Smooth muscle cell (in vitro differentiated cells): Measurements from ENCODE around the gene ACAN. TPM values are rescaled to one million over a fixed set of nuclear protein-coding genes. Genes with fewer than 3 reads are reported as not detected.

Experiments
- DNase-seq: peaks from one replicate; lab custom pipeline; 2025; ENCODE audit not compliant: unreplicated experiment; lab: John Stamatoyannopoulos, UW
- H2AFZ ChIP-seq: fragments of 200-600 bp; sonication (generic); 2 replicates; pipeline ENCODE4 v1.6.0; 2016; ENCODE audit warnings: antibody characterized with exemption, low read depth, mild to moderate bottlenecking
- H3F3A ChIP-seq: fragments of 200-600 bp; sonication (generic); 2 replicates; pipeline ENCODE4 v1.6.0; 2017; ENCODE audit warnings: antibody characterized with exemption, low read depth
- H3K27ac ChIP-seq: fragments of 200-600 bp; sonication (generic); 2 replicates; pipeline ENCODE4 v1.5.1; 2016; ENCODE audit warnings: low read depth, mild to moderate bottlenecking
- H3K27me3 ChIP-seq: fragments of 200-600 bp; sonication (generic); 2 replicates; pipeline ENCODE4 v1.6.1; 2016; ENCODE audit warnings: low read depth, mild to moderate bottlenecking
- H3K36me3 ChIP-seq: fragments of 200-600 bp; sonication (generic); 2 replicates; pipeline ENCODE4 v1.5.1; 2016; ENCODE audit warnings: low read depth
- H3K4me1 ChIP-seq: fragments of 200-600 bp; sonication (generic); 2 replicates; pipeline ENCODE4 v1.5.1; 2016; ENCODE audit warnings: low read depth
- H3K4me2 ChIP-seq: fragments of 200-600 bp; sonication (generic); 2 replicates; pipeline ENCODE4 v1.6.0; 2016; ENCODE audit warnings: mild to moderate bottlenecking
- H3K4me3 ChIP-seq: fragments of 200-600 bp; sonication (generic); 2 replicates; pipeline ENCODE4 v1.5.1; 2016; ENCODE audit warnings: mild to moderate bottlenecking
- H3K79me2 ChIP-seq: fragments of 200-600 bp; sonication (generic); 2 replicates; pipeline ENCODE4 v1.6.0; 2016; ENCODE audit warnings: low read depth, mild to moderate bottlenecking
- H3K9ac ChIP-seq: fragments of 200-600 bp; sonication (generic); 2 replicates; pipeline ENCODE4 v1.6.0; 2016; ENCODE audit warnings: low read depth
- H3K9me3 ChIP-seq: fragments of 200-600 bp; sonication (generic); replicated peaks from 2 replicates; pipeline ENCODE4 v1.5.1; 2016; ENCODE audit warnings: low read depth
- H4K20me1 ChIP-seq: fragments of 200-600 bp; sonication (generic); 2 replicates; pipeline ENCODE4 v1.6.0; 2016; ENCODE audit warnings: low read depth
- CTCF ChIP-seq: fragments of 200-600 bp; sonication (generic); IDR thresholded peaks from 2 replicates; pipeline ENCODE4 v1.5.1; 2017; ENCODE audit warnings: borderline replicate concordance, mild to moderate bottlenecking, antibody characterized with exemption; ENCODE audit not compliant: insufficient read depth, poor library complexity, severe bottlenecking
- WGBS: methylation state at CpG from one replicate; pipeline ENCODE4 v1.1.7; 2016; ENCODE audit warnings: low lambda C conversion rate; 5-methylcytosine and 5-hydroxymethylcytosine counted together
- polyA plus RNA-seq: library from polyadenylated mRNA; unstranded; fragments of >200 nt; fragmentation: Nextera tagmentation; extraction: Ambion mirVana; gene quantifications from 2 replicates; pipeline ENCODE4 v1.2.1, GENCODE V29; 2016
- total RNA-seq: library from RNA; depleted of rRNA; stranded (reverse); fragments of >200 nt; gene quantifications from 2 replicates; pipeline ENCODE4 v1.2.3, GENCODE V29; 2014

ACAN gene
- total and polyA plus RNA-seq, 2 experiments from 2014 or later = not detected

- H3K4me2 ChIP-seq = no peak overlapping the region
- H3K9ac ChIP-seq = no peak overlapping the region
- H3K27me3 ChIP-seq = no peaks in the 10 kb centered on the region
- no peaks in the 10 kb centered on the region for H3K79me2 ChIP-seq
- H3F3A ChIP-seq = no peaks in the 10 kb centered on the region
- H3K36me3 ChIP-seq = no peaks in the 10 kb centered on the region
- H3K9me3 ChIP-seq = no peaks in the 10 kb centered on the region
- no peak overlapping the region for H2AFZ ChIP-seq
- no peak overlapping the region for H3K4me3 ChIP-seq
- H3K4me1 ChIP-seq = no peaks in the 10 kb centered on the region
- TF ChIP-seq CTCF = no peak
- no peak overlapping the region for H3K27ac ChIP-seq
- DNase-seq = no peak
- H4K20me1 ChIP-seq = no peaks in the 10 kb centered on the region
- WGBS = 94% methylated on average over 3 of the region's 3 CpGs
Observed at GRCh38 chr15:88881775-88882174, 78.5 kb downstream of the ACAN start.

DNA sequence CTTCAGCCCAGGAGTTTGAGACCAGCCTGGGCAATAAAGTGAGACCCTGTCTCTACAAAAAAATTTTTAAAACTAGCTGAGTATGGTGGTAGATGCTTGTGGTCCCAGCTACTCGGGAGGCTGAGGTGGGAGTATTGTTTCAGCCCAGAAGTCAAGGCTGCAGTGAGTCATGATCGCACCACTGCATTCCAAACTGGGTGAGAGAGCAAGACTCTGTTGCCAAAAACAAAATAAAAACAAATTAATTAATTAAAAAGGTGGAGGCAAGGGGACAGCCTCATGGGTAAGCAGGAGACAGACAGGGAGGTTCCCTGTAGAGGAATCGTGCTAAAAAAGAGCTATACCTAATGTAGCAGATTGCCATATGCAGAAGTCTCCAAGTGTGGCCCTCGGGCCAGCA, 79.5 kb downstream of the ACAN start:
- WGBS = 73% methylated on average over 4 of the region's 4 CpGs
- no peak overlapping the region for H3K4me3 ChIP-seq

GRCh38 chr15:88887068-88887580, 83.9 kb downstream of the ACAN start:
- TF ChIP-seq CTCF = no peak
- Histone ChIP-seq H3K4me1 (no peaks in the 10 kb centered on the region), H3K79me2 (no peaks in the 10 kb centered on the region), H3K36me3 (no peaks in the 10 kb centered on the region), H3K4me3 (no peak overlapping the region), H2AFZ (no peak overlapping the region), H3F3A (no peaks in the 10 kb centered on the region), H3K27me3 (no peaks in the 10 kb centered on the region), H3K9me3 (no peaks in the 10 kb centered on the region), H3K4me2 (no peak overlapping the region), H3K9ac (no peak overlapping the region), H4K20me1 (no peaks in the 10 kb centered on the region), H3K27ac (no peak overlapping the region)
- DNase-seq = no peak
- WGBS = 91% methylated on average over 18 of the region's 18 CpGs

More for the DNA sequence above, 79.5 kb downstream of the ACAN start:
- H3F3A ChIP-seq = no peaks in the 10 kb centered on the region
- no peak overlapping the region for H2AFZ ChIP-seq
- no peaks in the 10 kb centered on the region for H3K79me2 ChIP-seq
- TF ChIP-seq CTCF = no peak
- H3K9me3 ChIP-seq = no peaks in the 10 kb centered on the region
- DNase-seq = no peak
- H3K27me3 ChIP-seq = no peaks in the 10 kb centered on the region
- no peak overlapping the region for H3K9ac ChIP-seq
- H3K4me1 ChIP-seq = no peaks in the 10 kb centered on the region
- H4K20me1 ChIP-seq = no peaks in the 10 kb centered on the region
- no peak overlapping the region for H3K27ac ChIP-seq
- no peaks in the 10 kb centered on the region for H3K36me3 ChIP-seq
- no peak overlapping the region for H3K4me2 ChIP-seq

- TF ChIP-seq CTCF = no peak
- Histone ChIP-seq H3K9ac (no peak overlapping the region), H3K27ac (no peak overlapping the region), H3K79me2 (no peaks in the 10 kb centered on the region), H4K20me1 (no peaks in the 10 kb centered on the region), H3F3A (no peaks in the 10 kb centered on the region), H3K36me3 (no peaks in the 10 kb centered on the region), H3K4me2 (no peak overlapping the region), H3K9me3 (no peaks in the 10 kb centered on the region), H3K27me3 (no peaks in the 10 kb centered on the region), H2AFZ (no peak overlapping the region), H3K4me3 (no peak overlapping the region), H3K4me1 (no peaks in the 10 kb centered on the region)
- no peak for DNase-seq
- 95% methylated on average over 5 of the region's 5 CpGs for WGBS
Observed at GRCh38 chr15:88888719-88889118, 85.5 kb downstream of the ACAN start.
